KMS-11 (cell line): Measurements from ENCODE around the gene PCOLCE2.

ENCODE experiments used
- H2AFZ ChIP-seq: fragments of 200-600 bp; sonication (generic); 2 replicates; pipeline ENCODE4 v1.6.1; 2016; ENCODE audit warnings: antibody characterized with exemption, mixed run types, low read depth
- H3K27ac ChIP-seq: fragments of 200-600 bp; sonication (generic); 2 replicates; pipeline ENCODE4 v1.6.1; 2016; ENCODE audit warnings: mild to moderate bottlenecking, mixed run types
- H3K27me3 ChIP-seq: fragments of 200-600 bp; sonication (generic); 2 replicates; pipeline ENCODE4 v1.6.1; 2017; ENCODE audit warnings: mild to moderate bottlenecking, low read depth, mixed run types, moderate library complexity; ENCODE audit not compliant: insufficient read depth
- H3K36me3 ChIP-seq: fragments of 200-600 bp; sonication (generic); 2 replicates; pipeline ENCODE4 v1.6.1; 2017; ENCODE audit warnings: mild to moderate bottlenecking, mixed run types; ENCODE audit not compliant: insufficient read depth
- H3K4me1 ChIP-seq: fragments of 200-600 bp; sonication (generic); 2 replicates; pipeline ENCODE4 v1.6.1; 2016; ENCODE audit warnings: mild to moderate bottlenecking, low read depth, mixed run types; ENCODE audit not compliant: poor library complexity, severe bottlenecking
- H3K4me2 ChIP-seq: fragments of 200-600 bp; sonication (generic); 2 replicates; pipeline ENCODE4 v1.7.0; 2016; ENCODE audit warnings: mild to moderate bottlenecking, mixed run types
- H3K4me3 ChIP-seq: fragments of 200-600 bp; sonication (generic); IDR thresholded peaks from 2 replicates; pipeline ENCODE4 v1.6.1; 2017; ENCODE audit warnings: low read depth, low read length, mixed read lengths; ENCODE audit not compliant: insufficient read depth
- H3K79me2 ChIP-seq: fragments of 200-600 bp; sonication (generic); 2 replicates; pipeline ENCODE4 v1.6.1; 2016; ENCODE audit warnings: low read depth, mixed run types; ENCODE audit not compliant: insufficient read depth
- H3K9ac ChIP-seq: fragments of 200-600 bp; sonication (generic); 2 replicates; pipeline ENCODE4 v1.6.1; 2016; ENCODE audit warnings: mild to moderate bottlenecking, mixed run types
- H4K20me1 ChIP-seq: fragments of 200-600 bp; sonication (generic); 2 replicates; pipeline ENCODE4 v1.6.1; 2016; ENCODE audit warnings: mild to moderate bottlenecking, mixed run types; ENCODE audit not compliant: insufficient read depth
- TF ChIP-seq, protein P1 (sequence below): fragments of 200-600 bp; sonication (generic); conservative IDR thresholded peaks from 2 replicates; pipeline ENCODE4 v1.6.1; 2017; ENCODE audit warnings: low read depth, mild to moderate bottlenecking, antibody characterized with exemption, low read length, moderate library complexity, mixed read lengths

PCOLCE2 gene

DNA sequence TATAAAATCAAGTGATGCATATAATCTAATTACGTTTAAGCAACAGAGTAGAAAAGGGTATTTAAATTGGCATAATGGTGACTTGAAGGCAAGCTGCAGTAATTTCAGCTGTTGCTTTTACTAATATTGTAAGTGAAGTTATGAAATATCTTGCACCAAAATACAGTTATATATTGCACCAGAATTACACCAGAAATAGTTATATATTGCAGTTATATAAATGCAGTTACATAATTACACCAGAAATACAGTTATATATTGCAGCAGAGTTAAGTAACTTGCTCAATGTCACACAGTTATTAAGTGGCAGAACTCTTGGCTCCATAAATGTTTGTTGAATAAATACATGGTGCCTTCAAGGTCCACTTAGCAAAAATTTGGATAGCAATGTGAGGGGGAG is 51.4 kb downstream of the PCOLCE2 start:
- Histone ChIP-seq H3K9ac (no peak overlapping the region), H3K36me3 (no peaks in the 10 kb centered on the region), H3K4me2 (no peak overlapping the region), H2AFZ (no peak overlapping the region), H4K20me1 (no peaks in the 10 kb centered on the region), H3K27me3 (no peaks in the 10 kb centered on the region), H3K4me1 (no peaks in the 10 kb centered on the region), H3K79me2 (no peaks in the 10 kb centered on the region), H3K4me3 (no peak overlapping the region), H3K27ac (no peak overlapping the region)
- TF ChIP-seq, protein P1, sequence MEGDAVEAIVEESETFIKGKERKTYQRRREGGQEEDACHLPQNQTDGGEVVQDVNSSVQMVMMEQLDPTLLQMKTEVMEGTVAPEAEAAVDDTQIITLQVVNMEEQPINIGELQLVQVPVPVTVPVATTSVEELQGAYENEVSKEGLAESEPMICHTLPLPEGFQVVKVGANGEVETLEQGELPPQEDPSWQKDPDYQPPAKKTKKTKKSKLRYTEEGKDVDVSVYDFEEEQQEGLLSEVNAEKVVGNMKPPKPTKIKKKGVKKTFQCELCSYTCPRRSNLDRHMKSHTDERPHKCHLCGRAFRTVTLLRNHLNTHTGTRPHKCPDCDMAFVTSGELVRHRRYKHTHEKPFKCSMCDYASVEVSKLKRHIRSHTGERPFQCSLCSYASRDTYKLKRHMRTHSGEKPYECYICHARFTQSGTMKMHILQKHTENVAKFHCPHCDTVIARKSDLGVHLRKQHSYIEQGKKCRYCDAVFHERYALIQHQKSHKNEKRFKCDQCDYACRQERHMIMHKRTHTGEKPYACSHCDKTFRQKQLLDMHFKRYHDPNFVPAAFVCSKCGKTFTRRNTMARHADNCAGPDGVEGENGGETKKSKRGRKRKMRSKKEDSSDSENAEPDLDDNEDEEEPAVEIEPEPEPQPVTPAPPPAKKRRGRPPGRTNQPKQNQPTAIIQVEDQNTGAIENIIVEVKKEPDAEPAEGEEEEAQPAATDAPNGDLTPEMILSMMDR: no peak

DNA sequence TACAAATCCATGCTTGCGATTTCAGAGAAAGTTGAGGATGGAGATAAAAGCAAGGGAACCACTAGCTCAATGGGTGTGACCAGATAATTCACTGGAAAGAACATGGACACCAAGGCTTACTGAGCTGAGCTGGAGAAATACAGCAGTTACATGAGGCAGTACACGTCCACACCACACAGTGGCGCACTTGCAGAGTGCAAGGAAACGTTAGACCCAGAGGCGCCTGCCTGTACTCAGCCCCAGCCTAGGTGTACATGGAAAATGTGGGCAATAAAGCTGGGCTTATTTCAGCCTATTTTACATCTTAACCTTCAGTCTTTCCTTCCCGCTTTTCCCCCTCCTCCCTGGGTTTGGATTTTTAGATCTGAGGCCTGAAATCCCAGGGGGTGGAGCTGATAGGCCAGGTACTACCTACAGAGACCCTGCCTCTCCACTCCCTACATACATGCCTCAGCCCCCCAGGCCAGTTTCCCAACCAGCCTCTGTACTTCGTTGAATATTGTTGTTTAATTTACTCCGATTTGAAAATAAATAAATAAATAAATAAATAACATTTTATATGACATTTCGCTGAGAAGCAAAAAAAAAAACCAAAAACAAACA is 60.1 kb downstream of the PCOLCE2 start:
- Histone ChIP-seq H3K27ac (no peak overlapping the region), H3K36me3 (no peaks in the 10 kb centered on the region), H3K4me3 (no peak overlapping the region), H4K20me1 (no peaks in the 10 kb centered on the region), H3K27me3 (no peaks in the 10 kb centered on the region), H3K4me1 (no peaks in the 10 kb centered on the region), H3K9ac (no peak overlapping the region), H2AFZ (peak overlapping the region; percentile 42; the same call in 1 of the 2 replicates), H3K79me2 (no peaks in the 10 kb centered on the region), H3K4me2 (no peak overlapping the region)
- TF ChIP-seq, protein P1: peak; percentile 90

DNA sequence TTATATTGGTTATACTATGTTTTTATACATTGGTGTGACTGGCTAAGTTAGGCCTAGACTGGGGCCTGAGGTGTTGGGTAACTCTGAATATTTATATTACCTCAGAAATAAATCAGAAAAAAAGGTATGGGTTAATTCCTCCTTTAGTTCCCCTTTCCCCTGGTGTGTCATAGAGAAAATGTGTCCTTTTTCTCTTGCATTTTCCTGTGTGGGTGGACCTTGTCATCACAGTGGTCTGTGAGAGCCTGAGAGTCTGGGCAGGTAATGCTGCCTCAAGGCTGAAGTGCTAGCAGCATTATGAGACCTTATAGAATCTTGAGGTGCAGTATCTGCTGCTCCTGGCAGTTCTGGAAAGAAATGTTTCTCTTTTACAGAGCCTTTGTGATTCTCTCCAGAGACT is 69.7 kb downstream of the PCOLCE2 start:
- TF ChIP-seq, protein P1: no peak

DNA sequence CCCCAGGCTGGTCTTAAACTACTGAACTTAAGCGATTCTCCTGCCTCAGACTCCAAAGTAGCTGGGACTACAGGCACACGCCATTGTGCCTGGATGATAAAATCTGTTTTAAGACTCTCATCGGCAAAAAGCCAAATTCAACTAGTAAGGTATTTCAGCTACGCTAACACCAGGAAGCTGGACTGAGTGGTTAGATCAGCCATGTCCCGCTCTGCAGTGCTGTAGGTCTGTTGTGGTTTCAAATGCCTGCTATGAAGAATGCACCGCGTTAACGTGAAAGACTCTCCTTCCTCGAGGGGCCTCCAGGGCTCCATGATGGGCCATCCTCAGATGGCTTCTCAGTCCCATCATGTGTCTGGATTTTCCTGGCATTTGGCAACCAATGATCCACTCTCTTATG is 70.2 kb downstream of the PCOLCE2 start:
- no peak overlapping the region for H3K9ac ChIP-seq
- TF ChIP-seq, protein P1: no peak
- H2AFZ ChIP-seq: no peak overlapping the region

More for the DNA sequence above, 69.7 kb downstream of the PCOLCE2 start:
- no peak overlapping the region for H3K4me2 ChIP-seq
- H3K4me1 ChIP-seq: no peaks in the 10 kb centered on the region
- no peaks in the 10 kb centered on the region for H4K20me1 ChIP-seq
- no peaks in the 10 kb centered on the region for H3K36me3 ChIP-seq
- no peak overlapping the region for H2AFZ ChIP-seq
- no peaks in the 10 kb centered on the region for H3K79me2 ChIP-seq
- H3K27ac ChIP-seq: no peak overlapping the region
- no peaks in the 10 kb centered on the region for H3K27me3 ChIP-seq
- H3K9ac ChIP-seq: no peak overlapping the region
- no peak overlapping the region for H3K4me3 ChIP-seq

More for the DNA sequence above, 70.2 kb downstream of the PCOLCE2 start:
- H3K36me3 ChIP-seq: no peaks in the 10 kb centered on the region
- H3K4me2 ChIP-seq: no peak overlapping the region
- no peak overlapping the region for H3K27ac ChIP-seq
- no peak overlapping the region for H3K4me3 ChIP-seq
- H4K20me1 ChIP-seq: no peaks in the 10 kb centered on the region
- H3K27me3 ChIP-seq: no peaks in the 10 kb centered on the region
- no peaks in the 10 kb centered on the region for H3K79me2 ChIP-seq
- H3K4me1 ChIP-seq: no peaks in the 10 kb centered on the region
